ENCODE measurements around the gene PCIF1. TPM values are rescaled to one million over a fixed set of nuclear protein-coding genes. Genes with fewer than 3 reads are reported as not detected.
A peak's percentile ranks its signal among the peaks of the same experiment; 100 is the strongest.

The PCIF1 gene
- total and polyA plus RNA-seq, 9 of the 15 experiments (the other 6 are each of a cell fraction or from before 2014, with no cell fraction given): 5.8 to 29.4 (median 11.3) TPM

DNA sequence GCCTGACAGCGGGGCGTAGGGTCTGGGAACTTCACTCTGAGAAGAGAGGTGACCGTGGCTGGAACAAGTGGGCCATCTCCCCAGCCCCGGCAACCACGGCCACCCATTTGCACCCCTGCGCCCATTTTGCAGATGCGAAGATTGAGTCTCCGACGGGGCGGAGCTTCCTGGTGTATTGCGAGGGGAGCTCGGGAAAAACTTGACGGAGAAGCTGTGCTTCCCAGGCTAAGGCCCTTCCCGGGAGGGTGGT, 36.9 kb downstream of the PCIF1 start (continued):
- TF ChIP-seq, protein P1, sequence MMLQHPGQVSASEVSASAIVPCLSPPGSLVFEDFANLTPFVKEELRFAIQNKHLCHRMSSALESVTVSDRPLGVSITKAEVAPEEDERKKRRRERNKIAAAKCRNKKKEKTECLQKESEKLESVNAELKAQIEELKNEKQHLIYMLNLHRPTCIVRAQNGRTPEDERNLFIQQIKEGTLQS (IDR thresholded peaks at IDR 0.05): peak; percentile 4; the same call in 1 of the 2 replicates
- TF ChIP-seq, protein P1 (CRISPR knock-in tag; conservative IDR thresholded peaks at IDR 0.05): peak; percentile 12; the same call in 1 of the 2 replicates
- TF ChIP-seq HDAC8 (tag; IDR thresholded peaks at IDR 0.05): no peak
- TF ChIP-seq RBM25 (IDR thresholded peaks at IDR 0.05; ENCODE audit: low read depth, low read length, severe bottlenecking): peak; percentile 98
- TF ChIP-seq DPF2 (IDR thresholded peaks at IDR 0.05): peak; percentile 21
- peak; percentile 70 for TF ChIP-seq NBN (IDR thresholded peaks at IDR 0.05; ENCODE audit: low read depth)
- TF ChIP-seq, protein P2, sequence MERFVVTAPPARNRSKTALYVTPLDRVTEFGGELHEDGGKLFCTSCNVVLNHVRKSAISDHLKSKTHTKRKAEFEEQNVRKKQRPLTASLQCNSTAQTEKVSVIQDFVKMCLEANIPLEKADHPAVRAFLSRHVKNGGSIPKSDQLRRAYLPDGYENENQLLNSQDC (CRISPR knock-in tag; IDR thresholded peaks at IDR 0.05): peak; percentile 65
- peak; percentile 83 for TF ChIP-seq DMBX1 (CRISPR knock-in tag; IDR thresholded peaks at IDR 0.05; ENCODE audit: borderline replicate concordance)
- TF ChIP-seq NR4A1 (CRISPR knock-in tag; IDR thresholded peaks at IDR 0.05): no peak
- peak; percentile 51; the same call in 1 of the 2 replicates for TF ChIP-seq NR4A1 (tag; IDR thresholded peaks at IDR 0.05)
- no peak for TF ChIP-seq RAD21 (CRISPR knock-in tag; conservative IDR thresholded peaks at IDR 0.05 in 1 of 2, IDR thresholded peaks at IDR 0.05 in 1 of 2)
- TF ChIP-seq MCM2 (IDR thresholded peaks at IDR 0.05; ENCODE audit: low read depth): no peak
- peak; percentile 75; the same call in 1 of the 2 replicates for TF ChIP-seq ZNF24 (IDR thresholded peaks at IDR 0.05)
- TF ChIP-seq CBX1 (IDR thresholded peaks at IDR 0.05; ENCODE audit: low read depth): peak; percentile 100
- TF ChIP-seq PHF20 (IDR thresholded peaks at IDR 0.05; ENCODE audit: partially characterized antibody): peak; percentile 78
- TF ChIP-seq, protein P3, sequence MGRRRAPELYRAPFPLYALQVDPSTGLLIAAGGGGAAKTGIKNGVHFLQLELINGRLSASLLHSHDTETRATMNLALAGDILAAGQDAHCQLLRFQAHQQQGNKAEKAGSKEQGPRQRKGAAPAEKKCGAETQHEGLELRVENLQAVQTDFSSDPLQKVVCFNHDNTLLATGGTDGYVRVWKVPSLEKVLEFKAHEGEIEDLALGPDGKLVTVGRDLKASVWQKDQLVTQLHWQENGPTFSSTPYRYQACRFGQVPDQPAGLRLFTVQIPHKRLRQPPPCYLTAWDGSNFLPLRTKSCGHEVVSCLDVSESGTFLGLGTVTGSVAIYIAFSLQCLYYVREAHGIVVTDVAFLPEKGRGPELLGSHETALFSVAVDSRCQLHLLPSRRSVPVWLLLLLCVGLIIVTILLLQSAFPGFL (CRISPR knock-in tag; IDR thresholded peaks at IDR 0.05): 0 out of 2 replicates have a peak, but pooled peaks have one; percentile 23
- 0 out of 2 replicates have a peak, but pooled peaks have one; percentile 17 for TF ChIP-seq PTTG1 (tag; IDR thresholded peaks at IDR 0.05; ENCODE audit: low read depth)
- no peak for TF ChIP-seq ZNF507 (tag; conservative IDR thresholded peaks at IDR 0.05)
- TF ChIP-seq ARID1B (IDR thresholded peaks at IDR 0.05): 0 out of 2 replicates have a peak, but pooled peaks have one; percentile 39
- TF ChIP-seq, protein P4, sequence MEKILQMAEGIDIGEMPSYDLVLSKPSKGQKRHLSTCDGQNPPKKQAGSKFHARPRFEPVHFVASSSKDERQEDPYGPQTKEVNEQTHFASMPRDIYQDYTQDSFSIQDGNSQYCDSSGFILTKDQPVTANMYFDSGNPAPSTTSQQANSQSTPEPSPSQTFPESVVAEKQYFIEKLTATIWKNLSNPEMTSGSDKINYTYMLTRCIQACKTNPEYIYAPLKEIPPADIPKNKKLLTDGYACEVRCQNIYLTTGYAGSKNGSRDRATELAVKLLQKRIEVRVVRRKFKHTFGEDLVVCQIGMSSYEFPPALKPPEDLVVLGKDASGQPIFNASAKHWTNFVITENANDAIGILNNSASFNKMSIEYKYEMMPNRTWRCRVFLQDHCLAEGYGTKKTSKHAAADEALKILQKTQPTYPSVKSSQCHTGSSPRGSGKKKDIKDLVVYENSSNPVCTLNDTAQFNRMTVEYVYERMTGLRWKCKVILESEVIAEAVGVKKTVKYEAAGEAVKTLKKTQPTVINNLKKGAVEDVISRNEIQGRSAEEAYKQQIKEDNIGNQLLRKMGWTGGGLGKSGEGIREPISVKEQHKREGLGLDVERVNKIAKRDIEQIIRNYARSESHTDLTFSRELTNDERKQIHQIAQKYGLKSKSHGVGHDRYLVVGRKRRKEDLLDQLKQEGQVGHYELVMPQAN (IDR thresholded peaks at IDR 0.05; ENCODE audit: borderline replicate concordance): peak; percentile 80
- no peak for TF ChIP-seq CEBPB (tag; IDR thresholded peaks at IDR 0.05)
- TF ChIP-seq, protein P5, sequence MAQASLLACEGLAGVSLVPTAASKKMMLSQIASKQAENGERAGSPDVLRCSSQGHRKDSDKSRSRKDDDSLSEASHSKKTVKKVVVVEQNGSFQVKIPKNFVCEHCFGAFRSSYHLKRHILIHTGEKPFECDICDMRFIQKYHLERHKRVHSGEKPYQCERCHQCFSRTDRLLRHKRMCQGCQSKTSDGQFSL (CRISPR knock-in tag; IDR thresholded peaks at IDR 0.05): 0 out of 2 replicates have a peak, but pooled peaks have one; percentile 46
- TF ChIP-seq, protein P5 (tag; IDR thresholded peaks at IDR 0.05): no peak
- TF ChIP-seq, protein P6, sequence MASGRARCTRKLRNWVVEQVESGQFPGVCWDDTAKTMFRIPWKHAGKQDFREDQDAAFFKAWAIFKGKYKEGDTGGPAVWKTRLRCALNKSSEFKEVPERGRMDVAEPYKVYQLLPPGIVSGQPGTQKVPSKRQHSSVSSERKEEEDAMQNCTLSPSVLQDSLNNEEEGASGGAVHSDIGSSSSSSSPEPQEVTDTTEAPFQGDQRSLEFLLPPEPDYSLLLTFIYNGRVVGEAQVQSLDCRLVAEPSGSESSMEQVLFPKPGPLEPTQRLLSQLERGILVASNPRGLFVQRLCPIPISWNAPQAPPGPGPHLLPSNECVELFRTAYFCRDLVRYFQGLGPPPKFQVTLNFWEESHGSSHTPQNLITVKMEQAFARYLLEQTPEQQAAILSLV (tag; IDR thresholded peaks at IDR 0.05): 0 out of 2 replicates have a peak, but pooled peaks have one; percentile 21
- no peak for TF ChIP-seq MEF2D (tag; conservative IDR thresholded peaks at IDR 0.05; ENCODE audit: low read depth)

All from K562 (cell line).